Measurements from ENCODE around the gene IQGAP3. TPM values are rescaled to one million over a fixed set of nuclear protein-coding genes. Genes with fewer than 3 reads are reported as not detected.

The IQGAP3 gene
- polyA plus RNA-seq, 4 donors, result 9.6 to 18.8 (median 14.6) TPM

DNA sequence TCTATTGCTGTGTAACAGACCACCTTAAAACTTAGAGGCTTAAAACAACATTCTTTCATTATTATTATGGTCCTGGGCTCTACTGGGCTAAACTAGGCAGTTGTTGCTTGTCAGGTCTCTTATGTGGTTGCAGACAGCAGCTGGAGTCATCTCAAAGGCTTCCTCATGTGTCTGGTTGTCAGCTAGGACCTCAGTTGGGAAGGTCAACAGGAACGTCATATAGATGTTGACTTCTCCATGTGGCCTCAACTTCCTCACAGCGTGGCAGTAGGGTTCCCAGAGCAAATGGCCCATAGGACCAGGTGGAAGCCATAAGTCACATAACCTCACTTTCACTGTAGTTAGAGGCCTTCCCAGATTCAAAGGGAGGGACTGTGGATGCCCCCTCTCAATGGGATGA lies 56.4 kb downstream of the IQGAP3 start:
- DNase-seq (ENCODE audit: low read depth in 4 of 4, low spot score in 2 of 4), result no peak

DNA sequence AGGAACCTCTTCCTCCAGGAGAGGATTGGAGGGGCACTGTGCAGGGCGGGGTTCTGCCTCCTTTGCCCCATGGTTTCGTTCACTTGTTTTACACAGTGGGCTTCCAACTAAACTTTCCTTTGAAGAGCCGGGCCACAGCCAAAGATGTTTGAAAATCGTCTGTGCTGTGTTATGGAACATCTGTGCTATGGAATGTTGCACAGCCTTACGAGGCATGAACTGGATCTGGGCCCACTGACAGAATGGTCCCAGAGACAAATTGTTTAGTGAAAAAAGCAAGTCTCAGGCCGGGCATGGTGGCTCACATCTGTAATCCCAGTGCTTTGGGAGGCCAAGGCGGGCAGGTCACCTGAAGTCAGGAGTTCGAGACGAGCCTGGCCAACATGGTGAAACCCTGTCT lies 59.2 kb downstream of the IQGAP3 start:
- no peak for DNase-seq (ENCODE audit: low read depth in 4 of 4, low spot score in 2 of 4)

DNA sequence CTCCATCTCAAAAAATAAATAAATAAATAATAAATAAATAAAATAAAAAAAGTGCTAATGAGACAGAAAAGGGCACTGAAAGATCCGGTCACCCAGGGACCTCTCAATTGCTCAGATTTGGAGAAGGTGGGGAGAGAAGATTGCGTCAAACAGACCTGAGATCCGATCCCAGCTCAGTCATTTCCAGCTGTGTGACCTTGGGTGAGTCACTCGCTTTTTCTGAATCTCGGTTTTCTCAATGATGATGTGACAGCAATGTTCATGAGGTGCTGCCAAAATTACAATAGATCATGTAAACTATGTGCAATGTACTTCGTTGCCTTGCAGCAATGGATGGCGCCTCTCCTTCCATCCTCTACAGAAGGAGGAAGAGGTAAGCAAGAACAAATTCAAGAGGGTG lies 60.7 kb downstream of the IQGAP3 start:
- DNase-seq (ENCODE audit: low read depth in 4 of 4, low spot score in 2 of 4), result no peak

DNA sequence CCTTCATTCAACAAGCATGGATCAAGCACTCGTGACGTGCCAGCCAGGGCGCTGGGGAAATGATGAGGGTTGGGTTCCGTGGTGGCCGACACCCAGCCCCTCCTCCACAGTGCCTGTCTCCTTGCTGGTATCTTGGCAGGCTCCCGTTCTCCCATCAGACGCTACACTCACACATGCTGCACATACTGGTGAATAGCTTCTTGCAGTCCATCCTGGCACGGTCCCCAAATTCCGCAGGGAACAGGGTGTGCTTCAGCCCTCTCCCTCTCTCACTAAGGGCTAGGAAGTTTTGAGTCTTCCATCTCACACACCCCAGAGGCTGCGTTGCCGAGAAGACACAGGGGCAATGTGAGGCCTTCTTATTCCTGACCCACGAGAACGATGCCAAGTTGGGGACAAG lies 61.7 kb downstream of the IQGAP3 start:
- DNase-seq (ENCODE audit: low read depth in 4 of 4, low spot score in 2 of 4), result no peak

DNA sequence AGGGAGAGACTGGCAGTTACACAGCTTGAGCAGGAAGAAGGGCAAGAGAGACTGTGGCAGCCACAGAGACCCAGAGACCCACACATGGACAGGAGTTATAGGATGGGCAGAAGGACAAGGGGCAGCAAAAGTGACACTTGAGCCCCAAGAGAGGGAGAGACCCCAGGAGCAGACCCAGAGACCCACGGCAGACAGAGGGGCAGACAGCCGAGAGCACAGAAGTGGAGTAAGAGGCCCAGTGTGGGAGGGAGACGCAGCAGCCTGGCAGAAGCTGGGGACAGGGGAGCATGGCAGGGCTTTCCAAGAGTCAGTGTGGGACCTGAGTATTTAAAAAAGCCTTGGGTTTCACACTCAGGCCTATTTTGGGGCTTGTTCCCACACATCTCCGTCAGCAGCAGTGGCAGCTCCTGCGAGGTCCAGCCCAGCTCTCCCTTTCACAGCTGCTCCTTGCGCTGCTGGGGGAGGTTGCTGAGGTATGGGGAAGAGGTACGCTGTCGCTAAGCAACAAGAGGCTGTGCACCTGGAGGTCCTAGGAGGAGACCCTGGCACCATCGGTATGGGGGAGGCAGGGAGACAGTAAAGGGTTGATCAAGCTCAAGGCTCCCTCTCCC lies 62.8 kb downstream of the IQGAP3 start:
- DNase-seq (ENCODE audit: low read depth in 4 of 4, low spot score in 2 of 4), result no peak

DNA sequence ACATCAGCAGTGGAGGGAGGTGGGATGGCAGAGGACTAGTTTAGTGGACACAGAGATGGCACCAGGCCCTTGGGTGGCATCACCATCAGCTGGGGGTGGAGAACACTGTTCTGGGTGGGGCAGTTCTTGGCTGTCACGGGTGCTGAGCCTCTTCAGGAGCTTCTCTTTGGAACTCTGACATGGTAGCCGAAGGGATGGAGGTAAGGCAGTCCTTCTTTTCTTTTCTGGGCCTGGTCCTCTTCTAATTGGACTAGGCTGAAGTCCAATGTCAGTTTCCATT lies 63.5 kb downstream of the IQGAP3 start:
- no peak for DNase-seq (ENCODE audit: low read depth in 4 of 4, low spot score in 2 of 4)

DNA sequence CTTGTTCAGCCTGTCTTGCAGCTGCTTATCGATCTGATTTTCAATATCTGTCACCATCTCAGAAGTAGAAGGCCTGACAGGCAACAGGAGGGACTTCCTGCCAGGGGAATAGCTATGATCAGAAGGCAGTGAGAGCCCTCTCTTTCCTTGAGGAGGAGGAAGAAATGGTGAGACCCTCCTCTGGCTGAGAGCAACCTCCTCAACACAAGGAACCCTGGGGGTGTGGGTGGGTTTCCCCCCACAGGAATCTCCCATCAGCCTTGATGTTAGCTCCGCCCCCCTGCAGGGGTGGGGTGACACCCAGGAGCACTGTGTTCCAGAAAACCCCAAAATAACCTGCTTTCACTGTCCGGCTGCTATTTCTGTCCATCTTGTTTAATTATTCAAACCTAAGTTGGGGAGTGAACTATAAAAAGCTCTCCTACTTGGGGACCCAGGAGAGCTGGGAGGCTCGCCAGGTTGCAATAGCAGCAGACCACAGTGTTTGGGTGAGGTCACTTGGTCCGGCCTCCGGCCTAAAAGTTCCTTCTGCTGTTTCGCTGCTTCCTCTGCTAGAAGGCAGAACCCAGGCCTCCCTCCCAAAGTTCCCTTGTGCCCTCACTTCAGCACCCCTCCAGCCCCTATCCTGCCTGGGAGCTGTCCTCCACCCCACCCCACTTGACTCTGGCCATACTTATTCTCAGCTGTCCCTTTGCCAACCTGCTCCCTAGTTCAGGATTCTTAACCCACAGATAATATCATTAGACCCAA lies 64.0 kb downstream of the IQGAP3 start:
- DNase-seq (ENCODE audit: low read depth in 4 of 4, low spot score in 2 of 4), result no peak

DNA sequence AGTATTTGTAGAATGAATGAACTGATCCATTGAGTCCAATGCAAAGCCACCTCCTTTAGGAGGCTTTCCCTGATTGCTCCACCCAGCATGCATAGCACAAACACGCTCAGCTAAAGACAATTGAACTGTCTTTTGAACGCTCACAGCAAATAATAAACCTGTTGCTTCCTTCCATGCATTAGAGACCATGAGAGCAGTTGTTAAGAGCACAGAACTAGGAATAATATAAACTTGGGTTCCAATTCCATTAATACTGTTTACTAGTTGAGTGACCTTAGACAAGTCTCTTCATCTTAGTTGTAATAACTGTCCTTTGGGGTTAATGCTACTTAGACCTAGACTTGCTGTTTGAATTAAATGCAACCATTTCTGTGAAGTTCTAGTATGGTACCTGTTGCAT lies 65.9 kb downstream of the IQGAP3 start:
- no peak for DNase-seq (ENCODE audit: low read depth in 4 of 4, low spot score in 2 of 4)

DNA sequence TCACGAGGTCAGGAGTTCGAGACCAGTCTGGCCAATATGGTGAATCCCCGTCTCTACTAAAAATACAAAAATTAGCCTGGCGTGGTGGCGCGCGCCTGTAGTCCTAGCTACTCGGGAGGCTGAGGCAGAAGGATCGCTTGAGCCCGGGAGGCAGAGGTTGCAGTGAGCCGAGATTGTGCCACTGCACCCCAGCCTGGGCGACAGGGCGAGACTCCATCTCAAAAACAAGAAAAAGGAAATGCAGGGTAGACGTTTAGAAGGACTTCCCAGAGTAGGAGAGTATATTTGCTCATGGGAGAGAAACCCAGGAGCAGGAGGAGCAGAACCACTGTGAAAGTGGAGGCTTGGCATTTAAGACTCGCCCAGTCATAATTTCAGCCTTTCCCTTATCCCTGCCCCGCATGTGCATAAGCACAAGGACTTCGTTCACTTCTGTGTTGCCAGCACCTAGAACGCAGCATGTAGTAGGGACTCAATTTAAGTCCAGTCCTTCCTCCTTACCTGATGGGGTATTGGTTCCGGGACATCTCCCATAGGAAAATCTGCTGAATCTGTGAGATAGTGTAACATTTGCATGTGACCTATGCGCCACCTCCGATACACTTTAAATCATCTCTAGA lies 66.6 kb downstream of the IQGAP3 start:
- no peak for DNase-seq (ENCODE audit: low read depth in 4 of 4, low spot score in 2 of 4)

DNA sequence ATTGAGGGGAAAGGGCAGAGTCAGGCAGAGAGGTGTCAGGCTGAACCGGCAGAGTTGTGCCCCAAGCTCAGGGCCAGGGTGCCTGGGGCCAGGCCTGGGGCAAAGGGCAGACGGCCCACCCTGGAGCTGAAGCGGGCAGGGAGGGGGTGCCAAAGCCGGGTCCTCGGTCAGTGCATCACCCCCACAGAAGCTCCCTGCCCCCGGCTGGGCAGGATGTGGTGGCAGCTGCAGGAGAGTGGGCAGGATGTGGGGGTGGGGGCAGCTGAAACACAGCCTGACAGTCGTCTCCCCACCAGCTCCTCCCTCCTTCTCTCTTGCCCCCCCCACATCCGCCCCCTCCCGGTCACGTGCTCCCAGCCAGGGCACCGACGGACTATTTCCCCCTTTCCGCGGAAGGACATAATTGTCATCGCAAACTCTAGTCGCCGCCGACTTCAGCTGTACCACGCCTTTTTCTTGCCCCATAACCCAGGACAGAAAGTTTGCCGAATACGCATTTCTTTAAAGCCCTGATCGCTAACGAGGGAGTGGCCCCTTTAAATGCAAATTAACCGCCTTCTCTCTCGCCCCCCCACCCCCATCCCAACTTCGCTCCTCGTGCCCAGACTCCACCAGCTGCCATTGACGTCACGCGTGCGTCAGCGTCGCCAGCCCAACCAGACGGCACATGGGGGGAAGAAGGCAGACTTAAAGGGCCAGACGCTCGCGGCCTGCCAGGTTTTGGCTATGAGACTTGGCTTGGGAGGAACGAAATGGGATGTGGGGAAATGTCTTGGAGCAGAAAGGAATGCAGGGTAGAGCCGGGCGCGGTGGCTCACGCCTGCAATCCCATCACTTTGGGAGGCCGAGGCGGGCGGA lies 67.3 kb downstream of the IQGAP3 start:
- peak; percentile 93 to 98 (median 98) for DNase-seq (ENCODE audit: low read depth in 4 of 4, low spot score in 2 of 4)

DNA sequence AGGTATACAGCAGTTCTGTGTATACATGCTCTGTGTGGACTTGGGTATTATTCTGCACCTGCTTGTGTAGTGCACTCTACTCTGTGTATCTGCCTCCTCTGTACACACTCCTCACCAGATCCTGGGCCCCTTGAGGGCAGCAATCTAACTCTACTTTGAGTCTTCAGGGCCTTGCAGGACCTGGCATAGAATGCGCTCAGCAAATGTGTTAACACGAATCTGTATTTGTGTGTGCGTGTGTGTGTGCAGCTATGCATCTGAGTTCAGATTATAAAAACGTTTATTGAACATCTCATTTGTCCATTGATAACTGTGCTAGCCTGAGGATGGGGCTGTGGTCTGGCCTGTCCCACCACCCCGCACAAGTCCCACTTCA lies 67.9 kb downstream of the IQGAP3 start:
- DNase-seq (ENCODE audit: low read depth in 4 of 4, low spot score in 2 of 4), result no peak

DNA sequence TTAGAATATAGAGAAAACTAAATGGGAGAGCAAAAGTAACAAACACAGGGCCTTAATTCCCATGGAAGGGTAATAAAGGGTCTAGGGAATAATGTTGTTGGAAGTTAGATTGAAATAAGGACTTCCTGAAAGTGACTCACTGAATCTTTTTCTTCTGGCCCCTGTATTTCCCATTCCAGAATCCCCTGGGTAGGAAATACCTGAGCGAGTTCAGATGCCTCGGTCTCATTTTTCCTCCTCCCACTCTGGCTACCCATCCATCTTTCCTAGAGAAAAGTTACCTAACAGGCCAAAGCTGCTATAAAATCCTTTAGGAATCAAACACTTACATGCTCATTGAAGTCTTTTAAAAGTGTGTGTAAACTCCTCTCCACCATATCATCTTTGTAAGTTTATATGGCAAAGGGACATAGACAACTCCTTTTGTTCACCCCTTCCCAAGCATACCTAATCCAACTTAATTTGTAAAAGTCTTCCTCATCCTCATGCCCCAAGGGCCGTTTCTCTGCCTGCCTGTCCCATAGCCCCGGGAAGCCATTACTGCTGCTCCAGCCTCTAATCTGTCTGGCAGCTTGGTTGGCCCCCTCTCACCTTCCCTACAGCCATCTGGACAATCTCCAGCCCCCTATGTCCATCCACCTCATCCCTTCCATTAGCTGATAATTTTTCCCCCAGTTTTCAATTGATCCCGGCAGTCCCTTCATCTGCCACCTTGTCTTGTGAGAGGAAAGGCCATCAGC lies 68.5 kb downstream of the IQGAP3 start:
- no peak for DNase-seq (ENCODE audit: low read depth in 4 of 4, low spot score in 2 of 4)

DNA sequence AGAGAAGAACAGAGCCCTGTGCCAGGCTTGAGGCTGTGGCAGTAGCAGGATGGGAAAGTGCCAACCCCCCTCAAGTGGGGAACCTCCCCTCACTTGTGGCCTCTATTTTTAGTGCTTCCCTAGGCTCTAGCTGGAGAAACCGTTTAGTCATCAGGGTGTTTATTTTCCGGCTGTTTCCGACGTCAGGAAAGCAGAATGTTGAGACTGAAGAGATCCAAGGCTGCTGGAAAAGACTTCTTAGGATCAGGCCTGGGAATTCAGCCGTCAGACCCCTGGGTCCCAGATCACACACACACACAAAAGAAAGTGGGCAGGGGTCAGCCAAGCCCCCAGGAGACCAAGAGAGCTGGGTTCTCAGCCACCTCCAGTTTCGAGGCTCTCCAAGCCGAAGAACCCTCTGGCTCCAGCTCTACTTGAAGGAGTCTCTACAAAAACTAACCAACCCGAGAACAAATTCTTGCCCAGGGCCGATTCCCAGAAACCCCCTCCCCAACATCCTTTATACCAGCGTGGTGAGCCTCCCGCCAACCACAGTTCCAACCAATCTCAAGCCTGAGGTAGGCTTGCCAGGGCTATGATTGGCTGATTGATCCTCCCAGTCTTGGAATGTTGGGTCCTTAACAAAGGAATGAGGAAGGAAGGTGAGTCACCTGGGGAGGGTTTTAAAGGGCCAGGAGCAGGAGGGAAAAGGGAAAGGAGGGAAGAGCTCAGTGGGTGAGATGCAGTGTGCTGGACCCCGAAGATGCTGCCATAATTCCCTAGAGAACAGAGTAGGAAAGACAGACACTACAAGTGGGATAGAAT lies 69.3 kb downstream of the IQGAP3 start:
- DNase-seq (ENCODE audit: low read depth in 4 of 4, low spot score in 2 of 4), result no peak

DNA sequence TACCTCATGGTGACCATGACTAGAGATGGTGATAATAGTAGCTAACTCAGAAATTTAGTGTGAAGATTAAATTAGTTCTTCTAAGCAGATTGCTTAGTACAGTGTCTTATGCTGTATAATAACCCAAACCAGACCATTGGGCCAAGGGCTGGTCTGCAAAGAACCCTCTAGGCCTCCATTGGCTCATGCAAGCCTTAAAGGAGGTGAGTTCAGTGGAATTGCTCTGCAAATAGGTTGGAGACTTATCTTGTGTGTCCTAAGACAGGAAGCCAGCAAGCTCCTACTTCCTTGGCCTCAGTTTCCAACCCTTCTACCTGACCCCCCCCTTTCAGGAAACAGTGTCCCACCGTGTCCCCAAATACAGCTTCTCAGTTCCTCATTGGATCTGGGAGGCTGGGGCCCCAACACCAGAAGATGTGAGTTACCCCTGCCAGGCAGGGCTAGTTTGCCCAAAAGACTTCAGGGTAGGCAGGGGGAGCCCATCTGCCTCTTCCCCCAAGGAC lies 69.9 kb downstream of the IQGAP3 start:
- DNase-seq (ENCODE audit: low read depth in 4 of 4, low spot score in 2 of 4), result no peak

DNA sequence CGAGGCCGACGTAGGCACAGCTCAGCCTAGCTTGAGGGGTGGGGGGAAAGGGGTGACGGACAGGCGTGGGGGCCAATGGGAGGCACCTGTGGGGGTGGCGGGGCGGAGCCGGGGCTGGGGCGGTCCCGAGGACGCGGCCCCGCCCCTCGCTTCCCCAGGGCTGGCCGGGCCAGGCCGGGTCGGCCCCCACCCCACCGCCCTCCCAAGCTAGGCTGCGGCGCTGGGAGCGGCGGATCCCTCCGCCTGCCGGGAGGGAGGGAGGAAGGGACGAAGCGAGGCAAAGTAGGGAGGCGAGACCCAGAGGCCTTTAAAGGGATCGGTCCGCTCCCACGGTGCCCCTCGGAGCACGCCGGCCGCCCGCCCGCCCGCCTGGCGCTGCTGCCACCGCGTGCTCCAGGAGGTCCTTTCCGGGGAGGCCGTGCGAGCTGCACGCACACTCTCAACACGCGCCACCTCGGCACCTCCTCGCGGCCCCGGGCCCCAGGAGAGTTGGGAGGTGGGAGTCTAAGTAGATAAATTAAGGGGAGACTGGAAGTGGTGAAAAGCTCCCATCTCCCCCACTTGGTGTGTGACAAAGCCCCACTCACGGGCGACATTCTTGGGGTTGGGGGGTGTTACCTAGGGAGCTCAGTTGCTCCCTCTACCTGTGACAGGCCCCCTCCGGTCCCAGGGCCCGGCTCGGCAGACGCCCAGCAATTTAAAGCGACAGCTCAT lies 71.4 kb downstream of the IQGAP3 start:
- DNase-seq (ENCODE audit: low read depth in 4 of 4, low spot score in 2 of 4), result peak in 3 of 4 donors; percentile 89

DNA sequence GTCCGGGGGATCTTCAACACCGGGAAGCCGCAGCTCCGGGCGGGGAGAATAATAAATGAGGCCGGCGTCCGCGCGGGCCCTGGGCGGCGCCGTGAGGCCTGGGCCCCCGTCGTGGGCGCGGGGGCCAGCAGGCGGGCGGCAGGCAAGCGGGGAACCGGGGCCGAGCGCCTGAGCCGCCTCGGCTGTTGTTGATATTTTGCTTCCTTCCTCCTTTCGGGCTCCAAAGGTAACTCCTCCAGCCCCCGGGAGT lies 71.9 kb downstream of the IQGAP3 start, which contains the start of gene MEF2D:
TSS of gene MEF2D (minus strand) at position 233 of the 250 bp plus-strand sequence. CDS start 17,483 bp downstream, outside the sequence.
- DNase-seq (ENCODE audit: low read depth in 4 of 4, low spot score in 2 of 4), result no peak

DNA sequence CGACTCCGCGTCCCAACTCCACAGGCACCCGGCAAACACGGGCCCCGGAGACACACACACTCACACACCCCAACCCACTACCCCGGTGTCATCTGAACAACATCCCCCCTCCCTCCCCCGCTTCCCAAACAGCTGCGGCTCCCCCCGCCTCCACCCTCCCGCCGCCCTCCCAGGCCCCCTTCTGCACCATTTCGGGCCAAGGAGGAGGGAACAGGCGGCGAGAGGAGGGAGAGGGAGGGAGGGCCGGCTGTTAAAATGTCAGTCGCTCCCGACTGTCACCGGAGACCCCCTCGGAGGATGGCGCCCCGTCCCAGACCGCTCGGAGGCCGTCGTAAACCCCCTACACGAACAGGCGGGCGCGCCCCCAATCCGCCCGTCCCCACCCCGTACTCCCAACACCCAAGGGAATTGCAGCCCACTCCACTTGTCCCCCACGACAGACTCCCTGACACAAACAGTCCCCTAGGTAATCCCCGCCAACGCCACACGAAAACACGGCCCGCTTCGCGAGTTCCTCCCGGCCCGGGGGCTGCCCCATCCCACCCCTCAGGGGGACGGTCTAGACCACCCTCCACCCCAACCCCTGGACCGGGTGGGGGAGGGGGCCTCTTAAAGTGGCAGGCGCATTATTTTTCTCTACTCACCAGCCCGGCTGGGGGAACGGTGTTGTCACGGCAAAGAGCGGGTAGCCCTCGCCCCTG lies 72.4 kb downstream of the IQGAP3 start:
- no peak for DNase-seq (ENCODE audit: low read depth in 4 of 4, low spot score in 2 of 4)

DNA sequence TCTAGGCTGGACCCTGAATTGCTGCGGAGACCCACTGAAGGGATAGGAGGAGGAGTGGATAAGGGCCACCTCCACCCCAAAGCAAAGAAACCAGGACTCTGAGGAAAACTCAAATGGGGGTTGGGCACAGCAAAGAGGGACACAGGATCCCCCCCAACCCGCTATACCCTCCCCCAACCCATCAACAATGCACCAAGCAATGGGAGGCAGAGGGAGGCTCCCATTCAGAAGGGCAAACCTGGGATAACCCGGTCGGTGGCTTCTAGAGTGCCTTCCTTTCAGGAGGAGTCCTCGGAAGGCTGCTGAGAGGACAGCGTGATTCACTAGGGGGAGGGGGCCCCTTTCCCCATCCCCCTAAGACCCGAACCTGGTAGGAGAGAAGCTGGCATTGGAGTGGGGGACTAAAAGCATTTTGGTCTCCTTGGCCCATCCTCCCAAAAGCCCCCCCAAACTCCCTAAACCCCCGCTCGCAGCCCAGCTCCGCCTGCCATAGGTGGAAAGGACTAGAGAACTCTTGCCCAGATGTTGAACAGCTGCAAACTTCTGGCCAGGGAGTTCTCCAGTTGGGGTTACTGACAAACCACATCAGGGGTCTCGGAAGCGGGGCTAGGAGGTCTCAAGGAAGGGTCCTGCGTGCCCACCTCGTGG lies 73.0 kb downstream of the IQGAP3 start:
- DNase-seq (ENCODE audit: low read depth in 4 of 4, low spot score in 2 of 4), result no peak

Data from left renal cortex interstitium (tissue), 4 donors.